ENCODE results near the gene DPH1. TPM values are rescaled to one million over a fixed set of nuclear protein-coding genes. Genes with fewer than 3 reads are reported as not detected.
A peak's percentile ranks its signal among the peaks of the same experiment; 100 is the strongest.

Gene DPH1
- total and polyA plus RNA-seq, 2 donors from 2014 or later = 23.3 to 49.4 TPM

GRCh38 chr17:2049333-2050299 is 19.7 kb downstream of the DPH1 start:
- Histone ChIP-seq H3K27me3 (ENCODE audit: control insufficient read depth, insufficient read depth, low read length) (peaks cover 5% of the 10 kb centered on the region), H3K4me3 (ENCODE audit: low read length in 3 of 3) (peak overlapping the region; percentile 5 to 85 (median 60)), H3K9me3 (ENCODE audit: control insufficient read depth in 2 of 3, insufficient read depth in 1 of 3, low read length in 3 of 3) (no peaks in the 10 kb centered on the region), H3K9ac (ENCODE audit: low read length in 3 of 3) (peak overlapping the region; percentile 2 to 92 (median 15)), H3K36me3 (ENCODE audit: control insufficient read depth in 2 of 3, insufficient read depth in 3 of 3, low read length in 3 of 3) (no peaks in the 10 kb centered on the region), H3K27ac (ENCODE audit: low read depth in 2 of 2, low read length in 2 of 2) (peak overlapping the region in 1 of 2 donors; percentile 23), H3K4me1 (ENCODE audit: control insufficient read depth in 2 of 3, insufficient read depth in 2 of 3, low read depth in 1 of 3, low read length in 3 of 3) (peaks cover 0 to 14% (median 4%) of the 10 kb centered on the region in 3 donors)
- FAIRE-seq (no peak), DNase-seq (peak; percentile 88 to 95 (median 92))
- TF ChIP-seq CTCF (IDR thresholded peaks at IDR 0.05; ENCODE audit: borderline replicate concordance, extremely low read depth, insufficient read depth) = no peak
- intact Hi-C loops (cut with DNase I) = no loop called here

GRCh38 chr17:2050300-2051060 is 20.5 kb downstream of the DPH1 start:
- H3K36me3 ChIP-seq (ENCODE audit: control insufficient read depth in 2 of 3, insufficient read depth in 3 of 3, low read length in 3 of 3) = no peaks in the 10 kb centered on the region
- peaks cover 5% of the 10 kb centered on the region for H3K27me3 ChIP-seq (ENCODE audit: control insufficient read depth, insufficient read depth, low read length)
- H3K9ac ChIP-seq (ENCODE audit: low read length in 3 of 3) = no peak overlapping the region
- H3K4me1 ChIP-seq (ENCODE audit: control insufficient read depth in 2 of 3, insufficient read depth in 2 of 3, low read depth in 1 of 3, low read length in 3 of 3) = peaks cover 0 to 15% (median 4%) of the 10 kb centered on the region in 3 donors
- H3K4me3 ChIP-seq (ENCODE audit: low read length in 3 of 3) = peak overlapping the region in 1 of 3 donors; percentile 37
- no peaks in the 10 kb centered on the region for H3K9me3 ChIP-seq (ENCODE audit: control insufficient read depth in 2 of 3, insufficient read depth in 1 of 3, low read length in 3 of 3)
- intact Hi-C loops (cut with DNase I) = no loop called here
- FAIRE-seq (no peak), DNase-seq (peak; percentile 77 to 95 (median 89))
- no peak for TF ChIP-seq CTCF (IDR thresholded peaks at IDR 0.05; ENCODE audit: borderline replicate concordance, extremely low read depth, insufficient read depth)
- no peak overlapping the region for H3K27ac ChIP-seq (ENCODE audit: low read depth in 2 of 2, low read length in 2 of 2)

- no peak overlapping the region for H3K27ac ChIP-seq (ENCODE audit: low read depth in 2 of 2, low read length in 2 of 2)
- H3K9ac ChIP-seq (ENCODE audit: low read length in 3 of 3) = no peak overlapping the region
- DNase-seq (peak in 2 of 5 donors; percentile 70 to 84), FAIRE-seq (no peak)
- peaks cover 5% of the 10 kb centered on the region for H3K27me3 ChIP-seq (ENCODE audit: control insufficient read depth, insufficient read depth, low read length)
- H3K36me3 ChIP-seq (ENCODE audit: control insufficient read depth in 2 of 3, insufficient read depth in 3 of 3, low read length in 3 of 3) = no peaks in the 10 kb centered on the region
- intact Hi-C loops (cut with DNase I) = no loop called here
- H3K4me3 ChIP-seq (ENCODE audit: low read length in 3 of 3) = no peak overlapping the region
- peaks cover 0 to 15% (median 4%) of the 10 kb centered on the region in 3 donors for H3K4me1 ChIP-seq (ENCODE audit: control insufficient read depth in 2 of 3, insufficient read depth in 2 of 3, low read depth in 1 of 3, low read length in 3 of 3)
- no peaks in the 10 kb centered on the region for H3K9me3 ChIP-seq (ENCODE audit: control insufficient read depth in 2 of 3, insufficient read depth in 1 of 3, low read length in 3 of 3)
- TF ChIP-seq CTCF (IDR thresholded peaks at IDR 0.05; ENCODE audit: borderline replicate concordance, extremely low read depth, insufficient read depth) = no peak
Measured at GRCh38 chr17:2051061-2051932, 21.3 kb downstream of the DPH1 start.
